ENCODE results near the gene MPL.

MPL gene

GRCh38 chr1:43389326-43390313, 52.0 kb downstream of the MPL start, which contains the start of the genes MED8 and SZT2 (continued):
- TF ChIP-seq ZNF292 (tag by site-specific recombination; IDR thresholded peaks at IDR 0.05; ENCODE audit: borderline replicate concordance, low read depth): no peak
- no peak for TF ChIP-seq GLI2 (tag by site-specific recombination; IDR thresholded peaks at IDR 0.05; ENCODE audit: borderline replicate concordance, low read depth)
- no peak for TF ChIP-seq ZNF792 (tag by site-specific recombination; IDR thresholded peaks at IDR 0.05)
- peak; percentile 84 for TF ChIP-seq PRDM1 (tag by site-specific recombination; IDR thresholded peaks at IDR 0.05)
- no peak for TF ChIP-seq ZNF704 (tag by site-specific recombination; IDR thresholded peaks at IDR 0.05)
- TF ChIP-seq MEIS1 (CRISPR knock-in tag; IDR thresholded peaks at IDR 0.05; ENCODE audit: borderline replicate concordance): no peak
- TF ChIP-seq ZNF654 (tag by site-specific recombination; IDR thresholded peaks at IDR 0.05; ENCODE audit: low read depth): no peak
- TF ChIP-seq ZNF404 (tag by site-specific recombination; IDR thresholded peaks at IDR 0.05): no peak
- no peak for TF ChIP-seq ZFP69B (tag by site-specific recombination; IDR thresholded peaks at IDR 0.05)
- TF ChIP-seq ZFP41 (tag by site-specific recombination; IDR thresholded peaks at IDR 0.05; ENCODE audit: borderline replicate concordance): no peak; the same call in 1 of the 2 replicates
- peak; percentile 67 for TF ChIP-seq SP7 (tag by site-specific recombination; IDR thresholded peaks at IDR 0.05)
- no peak for TF ChIP-seq ZNF174 (tag by site-specific recombination; IDR thresholded peaks at IDR 0.05)
- TF ChIP-seq ZSCAN5A (tag by site-specific recombination; IDR thresholded peaks at IDR 0.05): no peak
- TF ChIP-seq ZNF274 (IDR thresholded peaks at IDR 0.05; ENCODE audit: low read length): no peak
- TF ChIP-seq ZNF274 (tag by site-specific recombination; IDR thresholded peaks at IDR 0.05; ENCODE audit: borderline replicate concordance): no peak
- TF ChIP-seq ZNF518A (tag by site-specific recombination; conservative IDR thresholded peaks at IDR 0.05; ENCODE audit: low read depth): peak; percentile 94
- no peak for TF ChIP-seq YY1 (tag by site-specific recombination; IDR thresholded peaks at IDR 0.05)
- no peak for TF ChIP-seq ZNF555 (tag by site-specific recombination; conservative IDR thresholded peaks at IDR 0.05)
- no peak for TF ChIP-seq PRDM6 (tag by site-specific recombination; IDR thresholded peaks at IDR 0.05)
- TF ChIP-seq ZNF558 (tag by site-specific recombination; IDR thresholded peaks at IDR 0.05): no peak
- no peak for TF ChIP-seq CTCF (tag by site-specific recombination; IDR thresholded peaks at IDR 0.05)
- TF ChIP-seq ZNF645 (tag by site-specific recombination; IDR thresholded peaks at IDR 0.05): no peak
- peak; percentile 85 for TF ChIP-seq ZXDB (tag by site-specific recombination; IDR thresholded peaks at IDR 0.05)

Measured in HEK293 (cell line).